ENCODE measurements around the gene PDILT.
"Not testable (repeated sequence)": the region's sequence is repeated elsewhere in the genome, so short reads cannot be mapped to it uniquely, and the experiment has no call there.

The PDILT gene

DNA sequence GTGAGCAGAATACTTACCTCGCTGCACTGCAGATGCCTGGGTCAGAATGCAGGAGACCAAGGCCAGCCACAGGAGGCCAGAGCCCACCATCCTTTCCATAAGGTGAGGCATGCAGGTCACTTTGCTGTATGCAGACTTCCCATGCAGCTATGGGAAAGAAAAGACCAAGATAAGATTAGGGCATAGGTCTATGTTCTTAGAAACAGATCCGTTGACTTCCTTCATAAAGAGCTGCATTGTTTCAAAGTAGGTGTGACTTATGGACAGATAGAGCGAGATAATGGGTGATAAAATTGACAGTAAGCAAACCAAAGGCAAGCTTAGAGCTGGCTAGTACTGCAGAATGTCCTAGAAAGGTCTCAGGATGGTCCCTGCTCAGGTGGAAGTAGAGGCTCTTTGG is 78.2 kb downstream of the PDILT start:
- no peak for DNase-seq
- intact Hi-C loops (cut with DNase I): no loop called here

DNA sequence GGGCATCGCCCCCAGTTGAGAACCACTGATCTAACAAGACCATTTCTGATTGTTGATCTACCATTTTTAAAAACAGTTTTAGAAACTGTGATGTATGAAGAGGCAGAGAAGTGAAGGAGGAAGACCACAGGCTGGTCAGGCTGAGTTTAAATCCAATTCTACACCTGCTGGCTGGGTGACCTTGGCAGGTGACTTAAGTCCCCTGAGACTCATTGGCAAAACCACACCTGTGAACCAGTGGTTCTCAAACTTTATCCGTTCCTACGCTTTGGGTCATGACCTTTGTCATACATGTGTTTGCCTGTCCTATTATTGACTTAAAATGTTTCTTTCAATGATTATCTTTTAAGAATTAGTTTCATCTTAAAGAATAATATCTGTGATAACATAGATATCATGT is 79.5 kb downstream of the PDILT start:
- no peak for DNase-seq
- intact Hi-C loops (cut with DNase I): no loop called here

DNA sequence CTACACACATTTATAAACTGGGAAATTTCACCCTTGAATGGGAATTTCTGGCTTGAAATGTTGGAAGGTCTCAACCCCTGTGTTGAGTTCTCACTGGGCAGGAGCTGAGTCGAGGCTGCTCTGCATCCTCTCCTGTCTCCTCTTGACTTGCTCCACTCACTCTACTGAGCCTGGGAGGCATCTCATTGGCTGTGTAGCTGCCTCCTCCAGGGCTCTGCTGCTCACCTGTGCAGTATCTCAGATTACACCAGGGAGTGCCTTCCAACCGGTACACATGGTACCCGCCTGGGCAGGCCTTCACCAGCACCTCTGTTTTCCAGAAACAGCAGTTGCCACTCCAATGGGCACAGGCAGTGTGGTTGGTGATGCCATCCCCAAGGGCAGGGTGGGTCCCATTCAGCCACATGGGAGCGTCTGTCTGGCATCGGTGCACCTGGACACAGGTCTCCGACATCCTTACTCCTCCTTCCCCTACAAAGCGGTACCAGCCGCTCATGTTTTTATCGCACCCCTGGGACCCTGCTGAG is 80.9 kb downstream of the PDILT start:
- intact Hi-C loops (cut with DNase I): no loop called here
- no peak for DNase-seq

DNA sequence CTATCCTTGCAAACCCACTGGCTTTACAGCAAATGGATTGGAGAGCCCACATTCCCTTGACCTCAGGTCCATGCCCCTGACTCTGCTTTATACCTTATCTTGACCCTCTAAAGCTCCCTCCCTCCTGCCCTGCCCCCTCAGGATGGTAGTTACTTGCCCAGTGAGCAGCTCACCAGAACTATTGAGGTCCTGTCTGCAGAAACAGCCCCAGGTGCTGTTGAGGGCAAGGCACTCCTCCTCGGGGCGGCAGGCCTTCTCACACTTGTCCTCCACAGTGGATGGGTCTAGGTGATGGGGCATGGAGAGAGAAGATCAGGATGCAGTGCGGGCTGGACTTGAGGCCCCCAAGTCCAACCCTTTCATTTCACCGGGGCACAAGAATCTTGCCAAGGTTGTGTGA is 81.8 kb downstream of the PDILT start:
- intact Hi-C loops (cut with DNase I): no loop called here

DNA sequence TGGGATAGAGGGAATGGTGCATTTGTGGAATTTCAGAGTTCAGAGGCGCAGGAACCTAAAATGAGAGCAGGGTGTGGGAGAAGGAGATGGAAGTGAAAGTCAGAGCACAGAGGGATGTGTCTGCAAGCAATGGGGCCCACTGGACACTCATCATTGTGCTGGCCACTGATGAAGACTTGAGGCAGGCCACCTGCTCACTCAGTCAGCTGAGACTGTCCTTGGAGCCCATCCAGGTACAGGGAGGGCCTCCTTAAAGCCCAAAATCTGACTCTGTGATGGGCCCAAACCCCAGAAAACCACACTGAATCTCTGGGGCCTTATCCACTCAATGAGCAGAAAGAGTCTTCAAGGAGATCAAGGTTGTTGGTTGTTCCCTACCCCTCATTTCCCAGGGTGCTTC is 82.9 kb downstream of the PDILT start:
- intact Hi-C loops (cut with DNase I): no loop called here
- DNase-seq: no peak

More for the DNA sequence above, 81.8 kb downstream of the PDILT start:
- DNase-seq: no peak

DNA sequence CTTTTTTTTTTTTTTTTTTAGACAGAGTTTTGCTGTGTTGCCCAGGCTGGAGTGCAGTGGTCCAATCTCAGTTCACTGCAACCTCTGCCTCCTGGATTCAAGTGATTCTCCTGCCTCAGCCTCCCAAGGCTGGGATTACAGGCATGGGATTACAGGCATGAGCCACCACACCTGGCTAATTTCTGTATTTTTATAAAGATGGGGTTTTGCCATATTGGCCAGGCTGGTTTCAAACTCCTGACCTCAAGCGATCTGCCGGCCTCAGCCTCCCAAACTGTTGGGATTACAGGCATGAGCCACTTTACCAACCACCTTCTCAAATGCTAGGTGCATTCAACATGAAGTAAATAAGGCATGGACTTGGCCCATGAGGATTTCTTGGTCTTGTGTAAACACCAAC is 83.5 kb downstream of the PDILT start:
- DNase-seq; intact Hi-C loops (cut with DNase I): not testable (repeated sequence)

DNA sequence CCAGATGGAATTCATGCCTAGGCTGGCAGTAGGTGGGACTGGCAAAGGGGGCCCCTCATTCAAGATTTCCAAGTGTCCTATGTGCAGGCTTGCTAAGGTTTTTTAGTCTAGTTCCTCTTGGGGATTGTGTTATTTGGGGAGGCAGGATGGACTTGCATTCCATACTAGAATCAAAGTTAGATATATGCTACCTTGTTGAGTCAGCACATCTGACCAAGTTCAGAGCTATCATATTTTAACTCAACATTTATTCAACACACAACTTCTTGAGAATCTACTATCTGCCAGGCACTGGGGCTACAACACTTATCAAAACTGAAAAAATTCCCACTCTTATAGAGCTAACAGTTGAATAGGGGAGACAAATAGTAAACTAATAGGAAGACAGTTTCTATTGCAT is 83.9 kb downstream of the PDILT start:
- intact Hi-C loops (cut with DNase I): no loop called here
- DNase-seq: no peak

DNA sequence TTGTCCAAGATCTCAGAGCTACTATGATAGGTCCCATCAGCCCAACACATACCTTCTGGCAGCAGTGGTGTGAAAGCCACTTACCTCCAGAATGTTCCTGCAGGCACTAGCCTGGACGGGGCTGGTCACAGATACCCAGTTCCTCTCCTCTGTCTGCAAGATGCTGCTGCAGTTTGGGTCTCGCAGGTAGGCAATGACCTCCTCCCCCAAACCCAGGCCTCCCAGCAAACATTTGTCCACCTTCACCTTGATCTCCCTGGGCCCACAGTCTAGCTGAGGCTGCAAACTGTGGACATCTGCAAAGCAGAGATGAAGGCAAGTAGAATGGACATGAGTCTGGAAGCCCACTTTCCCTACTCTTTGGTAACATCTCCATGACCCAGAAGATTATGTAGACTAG is 84.4 kb downstream of the PDILT start:
- intact Hi-C loops (cut with DNase I): no loop called here
- no peak for DNase-seq

DNA sequence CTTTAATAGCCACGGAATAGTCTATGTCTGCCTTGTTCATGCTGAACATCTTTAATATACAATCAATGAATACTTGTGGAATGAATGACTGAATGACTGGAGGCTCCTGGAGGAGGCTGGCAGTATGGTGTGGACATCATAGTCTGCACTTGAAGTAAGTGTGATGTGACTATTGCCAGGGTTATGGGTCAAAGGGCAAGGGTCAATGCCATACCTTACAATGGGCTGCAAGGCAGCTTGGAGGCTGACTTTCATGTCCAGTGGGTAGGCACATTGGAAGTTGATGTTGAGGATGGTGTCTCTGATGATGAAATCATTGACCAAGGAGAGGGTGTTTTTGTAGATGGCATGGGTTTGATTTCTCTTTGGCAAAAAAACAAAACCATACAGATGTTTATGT is 85.1 kb downstream of the PDILT start:
- intact Hi-C loops (cut with DNase I): no loop called here

DNA sequence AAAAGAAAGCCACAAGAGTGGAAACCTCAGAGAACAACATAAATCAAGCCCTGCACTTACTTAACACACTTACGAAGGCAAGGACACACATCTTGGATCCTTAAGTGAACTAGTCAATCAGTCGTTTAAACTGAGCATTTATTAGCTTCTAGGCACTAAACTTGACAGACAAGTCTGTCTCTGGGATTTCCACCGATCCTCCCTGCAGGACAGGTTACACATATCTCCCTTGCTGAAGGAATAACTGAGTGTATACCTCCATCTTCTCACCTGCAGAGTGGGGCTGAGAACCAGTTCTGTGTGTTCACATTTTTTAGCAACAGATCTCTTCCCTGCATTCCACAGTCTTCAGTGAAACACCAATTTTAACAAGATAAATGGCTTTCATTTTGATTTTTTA is 86.1 kb downstream of the PDILT start:
- intact Hi-C loops (cut with DNase I): no loop called here
- no peak for DNase-seq

More for the DNA sequence above, 85.1 kb downstream of the PDILT start:
- DNase-seq: no peak

DNA sequence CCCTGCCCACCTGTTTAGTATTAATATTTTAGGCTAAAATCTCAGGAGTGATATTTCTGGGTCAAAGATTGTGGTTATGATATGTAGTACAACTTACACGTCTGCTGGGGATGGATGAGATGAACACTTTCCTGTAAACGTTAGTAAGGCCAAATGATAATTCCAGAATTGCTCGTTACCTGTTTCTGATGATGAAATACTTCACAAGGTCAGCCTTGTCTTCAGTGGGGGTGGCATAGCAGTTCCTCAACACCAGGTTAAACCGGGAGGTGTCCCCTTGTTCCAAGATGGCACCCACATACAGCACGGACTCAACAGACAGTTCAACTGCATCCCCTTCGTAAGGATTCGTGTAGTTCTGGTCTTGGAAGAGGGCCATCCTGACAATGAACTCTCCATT is 86.5 kb downstream of the PDILT start:
- DNase-seq: no peak
- intact Hi-C loops (cut with DNase I): no loop called here

DNA sequence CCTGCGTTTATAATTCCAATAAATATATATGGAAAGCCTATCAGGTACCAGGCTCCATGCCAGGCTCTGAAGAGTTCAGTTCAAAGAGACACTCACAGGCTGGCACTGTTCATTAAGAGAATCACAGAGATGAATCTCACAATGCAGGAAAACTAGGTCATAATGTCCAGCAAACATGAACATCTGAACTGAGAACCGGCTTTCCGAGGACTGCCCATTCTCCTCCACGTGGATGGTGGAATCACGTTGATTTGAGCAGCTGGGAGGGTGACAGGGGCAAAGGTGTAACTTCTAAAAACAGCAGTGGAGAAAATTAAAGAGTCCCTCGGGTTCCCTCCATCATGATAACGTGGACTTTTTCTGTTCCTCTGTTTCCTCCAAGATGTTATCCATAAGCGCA is 87.4 kb downstream of the PDILT start:
- intact Hi-C loops (cut with DNase I): no loop called here

DNA sequence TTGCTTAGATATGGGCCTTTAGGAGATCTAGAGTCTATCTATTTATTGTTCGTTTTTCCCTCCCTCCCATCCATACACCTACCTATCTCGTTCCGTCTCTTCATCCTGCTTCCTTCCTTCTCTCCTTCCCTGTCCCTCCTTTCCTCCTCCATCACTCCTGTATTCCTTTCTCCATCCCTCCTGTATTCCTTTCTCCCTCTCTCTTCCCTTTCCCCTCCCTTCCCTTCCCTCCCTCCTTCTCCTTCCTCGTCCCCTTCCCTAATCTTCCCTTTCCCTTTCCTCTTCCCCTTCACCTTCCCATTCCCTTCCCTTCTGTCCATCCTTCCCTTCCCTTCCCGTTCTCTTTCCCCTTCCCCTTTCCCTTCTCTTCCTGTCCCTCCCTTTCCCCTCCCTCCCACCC is 87.8 kb downstream of the PDILT start:
- DNase-seq: no peak
- intact Hi-C loops (cut with DNase I): no loop called here

More for the DNA sequence above, 87.4 kb downstream of the PDILT start:
- DNase-seq: no peak

DNA sequence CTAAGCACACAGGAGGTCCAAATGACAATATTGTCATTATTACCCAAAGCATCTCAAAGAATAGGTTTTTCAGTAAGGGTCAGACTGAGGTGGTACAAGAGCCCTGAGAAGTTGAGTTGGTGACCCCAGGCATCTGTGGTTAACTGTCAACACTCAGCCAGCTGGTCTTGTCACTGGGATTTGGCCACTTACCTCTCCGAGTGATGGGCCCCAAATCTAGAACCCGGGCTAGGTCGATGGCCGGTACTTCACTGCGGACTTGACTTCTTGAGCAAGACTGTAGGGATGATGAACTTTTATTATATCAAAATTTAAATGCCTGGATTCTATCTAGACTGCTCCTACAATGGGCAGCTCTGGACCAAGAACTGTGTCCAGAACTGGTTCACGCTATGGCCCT is 88.8 kb downstream of the PDILT start:
- intact Hi-C loops (cut with DNase I): no loop called here
- no peak for DNase-seq

DNA sequence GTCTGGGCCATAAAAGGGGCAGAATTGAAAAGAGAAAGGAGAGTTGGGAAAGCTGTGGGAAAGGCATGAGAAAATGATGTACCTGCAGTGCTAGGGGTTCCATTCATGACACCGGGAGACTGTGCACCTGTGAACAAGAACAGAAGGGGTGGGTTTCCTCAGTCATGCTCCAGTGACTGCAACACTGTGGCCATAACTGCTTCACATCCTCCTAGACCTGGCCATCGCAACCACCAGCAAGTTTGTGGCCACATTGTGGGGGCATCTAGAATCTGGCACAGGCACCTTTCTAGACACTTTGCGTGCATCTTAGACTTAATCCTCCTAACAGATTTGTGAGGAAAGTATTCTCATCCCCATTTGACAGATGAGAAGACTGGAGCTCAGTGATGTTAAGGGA is 90.0 kb downstream of the PDILT start:
- intact Hi-C loops (cut with DNase I): no loop called here
- DNase-seq: no peak

DNA sequence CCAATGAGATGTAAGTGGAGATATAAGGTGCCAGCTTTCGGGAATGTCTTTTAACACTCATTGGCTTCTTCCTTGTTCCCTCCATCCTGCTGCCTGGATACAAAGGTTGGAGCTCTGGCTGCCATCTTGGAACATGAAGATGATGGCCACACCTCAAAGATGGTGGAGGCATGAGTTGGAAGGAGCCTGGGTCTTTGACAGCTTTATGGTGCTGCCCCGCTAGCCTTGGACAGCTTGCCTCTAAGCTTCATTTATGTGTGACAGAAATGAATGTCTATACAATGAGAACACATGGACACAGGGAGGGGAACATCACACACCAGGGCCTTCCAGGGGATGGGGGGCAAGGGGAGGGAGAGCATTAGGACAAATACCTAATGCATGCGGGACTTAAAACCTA is 90.8 kb downstream of the PDILT start:
- DNase-seq: no peak
- intact Hi-C loops (cut with DNase I): no loop called here

DNA sequence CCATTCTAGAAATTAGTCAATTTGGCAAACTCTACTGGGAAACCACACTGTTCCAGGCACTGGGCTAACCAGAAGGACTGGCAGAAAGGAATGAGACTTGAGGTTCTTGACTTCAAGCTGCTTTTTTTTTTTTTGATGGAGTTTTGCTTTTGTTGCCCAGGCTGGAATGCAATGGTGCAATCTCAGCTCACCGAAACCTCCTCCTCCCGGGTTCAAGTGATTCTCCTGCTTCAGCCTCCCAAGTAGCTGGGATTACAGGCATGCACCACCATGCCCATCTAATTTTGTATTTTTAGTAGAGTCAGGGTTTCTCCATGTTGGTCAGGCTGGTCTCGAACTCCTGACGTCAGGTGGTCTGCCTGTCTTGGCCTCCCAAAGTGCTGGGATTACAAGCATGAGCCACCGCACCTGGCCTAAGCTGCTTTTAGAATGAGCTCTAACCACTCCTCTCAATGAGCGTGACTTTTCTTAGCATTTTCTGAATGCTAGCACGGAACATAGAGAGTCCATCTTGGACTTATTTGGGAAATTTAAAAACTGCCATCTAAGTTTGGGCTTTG is 91.9 kb downstream of the PDILT start:
- intact Hi-C loops (cut with DNase I); DNase-seq: not testable (repeated sequence)

DNA sequence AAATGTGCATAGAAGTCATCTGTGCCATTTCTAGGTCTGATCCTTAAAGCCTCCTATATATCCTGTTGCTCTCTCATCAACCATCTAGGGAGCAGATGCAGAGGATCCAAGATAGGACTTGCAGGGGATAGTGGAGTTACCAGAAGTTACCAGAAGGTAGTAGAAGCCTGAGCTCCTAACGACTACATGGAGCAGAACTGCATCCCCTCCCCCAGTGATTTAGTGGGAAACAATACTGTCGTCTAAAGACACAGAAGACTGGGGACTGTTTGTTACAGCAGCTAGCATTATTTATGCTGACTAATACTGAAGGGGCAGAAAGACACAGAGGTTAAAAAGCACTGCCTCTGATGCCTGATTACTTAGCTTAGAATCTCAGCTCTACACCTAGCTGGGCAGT is 93.0 kb downstream of the PDILT start:
- intact Hi-C loops (cut with DNase I): no loop called here

DNA sequence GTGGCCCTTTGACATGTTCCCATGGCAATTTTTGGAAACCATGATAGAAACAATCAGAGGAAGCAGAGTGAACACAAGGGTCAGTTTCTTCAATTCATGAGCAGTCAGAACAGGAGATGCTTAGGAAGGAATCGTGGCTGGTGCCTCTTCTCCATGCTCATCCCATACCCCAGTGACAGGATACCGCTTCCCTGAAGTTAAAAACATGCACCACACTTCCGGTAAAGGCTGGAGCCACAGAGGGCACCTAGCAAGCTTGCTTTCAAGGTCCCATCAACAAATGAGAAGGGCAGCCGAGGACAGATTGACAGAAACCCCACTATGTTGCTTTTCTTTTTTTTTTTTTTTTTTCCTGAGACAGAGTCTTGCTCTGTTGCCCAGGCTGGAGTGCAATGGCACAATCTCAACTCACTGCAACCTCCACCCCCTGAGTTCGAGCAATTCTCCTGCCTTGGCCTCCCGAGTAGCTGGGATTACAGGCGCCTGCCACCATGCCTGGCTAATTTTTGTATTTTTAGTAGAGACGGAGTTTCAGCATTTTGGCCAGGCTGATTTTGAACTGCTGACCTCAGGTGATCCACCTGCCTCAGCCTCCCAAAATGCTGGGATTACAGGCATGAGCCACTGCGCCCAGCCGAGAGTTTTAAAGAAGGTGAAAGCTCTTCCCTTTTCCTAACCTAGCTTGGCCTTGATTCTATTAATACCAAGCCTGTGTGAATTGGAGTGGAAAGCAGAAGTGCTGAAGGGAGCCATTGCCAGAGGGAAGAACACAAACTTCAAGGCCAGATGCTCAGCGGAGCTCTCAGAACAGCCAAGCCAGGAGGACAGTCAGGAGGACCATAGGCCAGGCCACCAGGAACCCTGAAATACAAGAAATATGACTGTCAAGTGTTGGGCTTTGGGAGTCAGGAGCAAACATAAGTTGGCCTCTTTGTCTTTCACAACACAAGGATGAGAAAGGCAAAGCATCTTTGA is 93.8 kb downstream of the PDILT start:
- intact Hi-C loops (cut with DNase I): no loop called here

More for the DNA sequence above, 93.0 kb downstream of the PDILT start:
- no peak for DNase-seq

DNA sequence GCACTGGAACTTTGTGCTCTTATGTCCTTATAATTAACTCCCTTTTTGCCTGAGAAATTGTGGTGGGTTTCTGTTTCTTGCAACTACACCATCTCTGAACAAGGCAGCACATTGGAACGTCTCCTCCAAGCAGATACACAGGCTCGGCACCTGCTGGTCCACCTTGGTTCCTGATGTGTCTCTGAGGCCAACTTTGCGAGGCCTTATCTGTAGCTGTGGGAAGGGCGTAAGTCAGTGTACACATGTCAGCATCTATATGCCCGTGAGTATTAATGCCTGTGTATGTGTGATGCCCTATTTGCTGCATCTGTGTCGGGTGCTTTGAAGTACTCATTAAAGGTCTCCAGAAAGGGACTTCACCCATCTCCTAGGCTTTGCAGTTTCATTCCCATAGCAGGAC is 94.8 kb downstream of the PDILT start:
- DNase-seq: no peak
- intact Hi-C loops (cut with DNase I): no loop called here

More for the DNA sequence above, 93.8 kb downstream of the PDILT start:
- no peak for DNase-seq

All from posterior cingulate gyrus (tissue), 11 donors.